Measurements from ENCODE around the gene SLC35A4.

DNA sequence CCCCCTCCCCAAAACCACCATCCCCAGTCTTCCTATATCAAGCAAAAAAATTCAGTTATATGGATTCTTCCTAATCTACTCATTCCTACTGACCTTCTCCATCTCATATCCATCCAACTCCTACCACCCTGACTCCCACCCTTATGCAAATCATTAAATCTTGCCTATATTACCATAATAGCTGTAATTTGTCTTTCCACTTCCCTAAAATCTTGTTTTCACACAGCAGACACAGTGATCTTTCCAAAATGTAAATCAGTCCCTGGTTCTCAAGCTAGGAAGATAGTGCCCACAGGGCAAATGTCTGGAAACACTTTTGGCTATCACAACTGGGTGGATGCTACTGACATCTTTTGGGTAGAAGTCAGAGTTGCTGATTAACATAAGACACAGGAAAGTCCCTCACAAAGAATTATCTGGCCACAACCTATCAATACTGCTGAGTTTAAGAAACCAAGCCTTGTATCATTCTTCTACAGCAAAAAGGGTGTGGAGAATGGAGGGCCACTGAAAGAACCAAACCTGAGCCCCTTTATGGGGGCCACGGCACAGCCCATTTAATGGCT, 8.8 kb upstream of the SLC35A4 start:
- TF ChIP-seq, protein P1, sequence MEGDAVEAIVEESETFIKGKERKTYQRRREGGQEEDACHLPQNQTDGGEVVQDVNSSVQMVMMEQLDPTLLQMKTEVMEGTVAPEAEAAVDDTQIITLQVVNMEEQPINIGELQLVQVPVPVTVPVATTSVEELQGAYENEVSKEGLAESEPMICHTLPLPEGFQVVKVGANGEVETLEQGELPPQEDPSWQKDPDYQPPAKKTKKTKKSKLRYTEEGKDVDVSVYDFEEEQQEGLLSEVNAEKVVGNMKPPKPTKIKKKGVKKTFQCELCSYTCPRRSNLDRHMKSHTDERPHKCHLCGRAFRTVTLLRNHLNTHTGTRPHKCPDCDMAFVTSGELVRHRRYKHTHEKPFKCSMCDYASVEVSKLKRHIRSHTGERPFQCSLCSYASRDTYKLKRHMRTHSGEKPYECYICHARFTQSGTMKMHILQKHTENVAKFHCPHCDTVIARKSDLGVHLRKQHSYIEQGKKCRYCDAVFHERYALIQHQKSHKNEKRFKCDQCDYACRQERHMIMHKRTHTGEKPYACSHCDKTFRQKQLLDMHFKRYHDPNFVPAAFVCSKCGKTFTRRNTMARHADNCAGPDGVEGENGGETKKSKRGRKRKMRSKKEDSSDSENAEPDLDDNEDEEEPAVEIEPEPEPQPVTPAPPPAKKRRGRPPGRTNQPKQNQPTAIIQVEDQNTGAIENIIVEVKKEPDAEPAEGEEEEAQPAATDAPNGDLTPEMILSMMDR (IDR thresholded peaks at IDR 0.05), result no peak
- TF ChIP-seq EZH2phosphoT487 (IDR thresholded peaks at IDR 0.05) (no peak), EZH2 (IDR thresholded peaks at IDR 0.05) (no peak)

Measured in neural progenitor cell (in vitro differentiated cells).